ENCODE results near the gene ST8SIA4.

DNA sequence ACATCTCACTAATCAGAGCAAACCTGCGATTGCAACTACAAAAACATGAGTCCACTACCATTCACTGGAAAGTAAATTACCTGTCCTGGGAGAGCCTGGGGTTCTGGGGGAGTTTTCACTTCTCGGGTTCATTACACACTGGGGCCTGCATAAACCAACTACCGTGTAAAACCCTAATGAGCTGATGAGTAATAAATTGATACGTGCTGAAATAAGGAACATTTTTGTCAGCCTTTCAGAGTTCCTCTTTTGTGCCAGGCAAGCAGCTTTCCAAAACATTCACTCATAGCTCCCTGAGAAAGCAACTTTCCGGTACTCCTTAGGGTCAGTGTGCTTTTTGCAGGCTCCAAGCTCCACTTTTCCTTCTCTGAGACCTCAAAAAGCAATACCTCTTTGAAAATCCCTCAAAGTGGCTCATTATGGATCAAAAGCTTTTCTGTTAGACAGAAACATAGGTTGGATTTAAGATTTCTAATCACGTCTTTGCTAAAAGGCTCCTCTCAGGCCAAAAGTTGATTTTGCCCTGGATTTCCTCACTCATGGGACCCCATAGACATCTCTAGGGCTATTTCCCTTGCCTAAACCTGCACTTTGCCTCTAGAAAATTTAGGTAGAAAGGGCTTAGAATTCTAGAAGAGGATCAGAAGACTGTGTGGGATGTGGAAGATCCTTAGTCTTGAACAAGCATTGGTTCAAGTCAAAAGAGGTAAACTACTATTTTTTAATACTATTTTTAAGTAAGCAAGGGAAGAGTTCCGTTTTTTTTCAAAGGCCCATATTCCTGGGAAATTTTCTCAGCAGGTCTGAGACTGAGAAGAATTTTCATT is 74.8 kb downstream of the ST8SIA4 start:
- TF ChIP-seq, protein P1, sequence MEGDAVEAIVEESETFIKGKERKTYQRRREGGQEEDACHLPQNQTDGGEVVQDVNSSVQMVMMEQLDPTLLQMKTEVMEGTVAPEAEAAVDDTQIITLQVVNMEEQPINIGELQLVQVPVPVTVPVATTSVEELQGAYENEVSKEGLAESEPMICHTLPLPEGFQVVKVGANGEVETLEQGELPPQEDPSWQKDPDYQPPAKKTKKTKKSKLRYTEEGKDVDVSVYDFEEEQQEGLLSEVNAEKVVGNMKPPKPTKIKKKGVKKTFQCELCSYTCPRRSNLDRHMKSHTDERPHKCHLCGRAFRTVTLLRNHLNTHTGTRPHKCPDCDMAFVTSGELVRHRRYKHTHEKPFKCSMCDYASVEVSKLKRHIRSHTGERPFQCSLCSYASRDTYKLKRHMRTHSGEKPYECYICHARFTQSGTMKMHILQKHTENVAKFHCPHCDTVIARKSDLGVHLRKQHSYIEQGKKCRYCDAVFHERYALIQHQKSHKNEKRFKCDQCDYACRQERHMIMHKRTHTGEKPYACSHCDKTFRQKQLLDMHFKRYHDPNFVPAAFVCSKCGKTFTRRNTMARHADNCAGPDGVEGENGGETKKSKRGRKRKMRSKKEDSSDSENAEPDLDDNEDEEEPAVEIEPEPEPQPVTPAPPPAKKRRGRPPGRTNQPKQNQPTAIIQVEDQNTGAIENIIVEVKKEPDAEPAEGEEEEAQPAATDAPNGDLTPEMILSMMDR (IDR thresholded peaks at IDR 0.05; ENCODE audit: low read length) = no peak
- TF ChIP-seq EZH2 (optimal IDR thresholded peaks at IDR 0.05; ENCODE audit: low read depth, low read length) (no peak), EZH2phosphoT487 (IDR thresholded peaks at IDR 0.05; ENCODE audit: low read length) (no peak)
